Trophoblast cell (in vitro differentiated cells and primary cell): ENCODE results near the gene RASGEF1C.

Experiments
- DNase-seq, 2 donors: peaks; one replicate each; pipeline ENCODE4 v3.0.0-alpha.2; 2016
- H2AFZ ChIP-seq: 2 replicates; pipeline ENCODE4 v1.6.1; 2013; ENCODE audit warnings: low read length, moderate library complexity, mild to moderate bottlenecking; ENCODE audit not compliant: insufficient read depth, poor library complexity
- H2AK5ac ChIP-seq: 2 replicates; pipeline ENCODE4 v1.6.1; 2013; ENCODE audit warnings: mild to moderate bottlenecking, low read length
- H2BK120ac ChIP-seq: 2 replicates; pipeline ENCODE4 v1.6.1; 2013; ENCODE audit warnings: low read length, mild to moderate bottlenecking, moderate library complexity; ENCODE audit not compliant: insufficient read depth, poor library complexity
- H2BK12ac ChIP-seq: 2 replicates; pipeline ENCODE4 v1.6.1; 2013; ENCODE audit warnings: mild to moderate bottlenecking, low read length, moderate library complexity
- H2BK5ac ChIP-seq: 2 replicates; pipeline ENCODE4 v1.6.1; 2013; ENCODE audit warnings: low read length, low read depth, moderate library complexity, mild to moderate bottlenecking; ENCODE audit not compliant: poor library complexity
- H3K14ac ChIP-seq: 2 replicates; pipeline ENCODE4 v1.6.1; 2013; ENCODE audit warnings: mild to moderate bottlenecking, low read length
- H3K18ac ChIP-seq: 2 replicates; pipeline ENCODE4 v1.6.1; 2013; ENCODE audit warnings: mild to moderate bottlenecking, low read length
- H3K23ac ChIP-seq: 2 replicates; pipeline ENCODE4 v1.6.1; 2013; ENCODE audit warnings: low read length
- H3K27ac ChIP-seq: 2 replicates; pipeline ENCODE4 v1.5.1; 2013; ENCODE audit warnings: low read depth, mild to moderate bottlenecking, inconsistent platforms, low read length, moderate library complexity
- H3K27me3 ChIP-seq: 2 replicates; pipeline ENCODE4 v1.6.1; 2013; ENCODE audit warnings: inconsistent platforms, mild to moderate bottlenecking, low read length, moderate library complexity; ENCODE audit not compliant: insufficient read depth
- H3K36me3 ChIP-seq, 2 experiments: 1 replicate in 1 of 2; 2 replicates in 1 of 2; pipeline ENCODE4 v1.6.1; 2013; ENCODE audit warnings: low read length in 2 of 2, mild to moderate bottlenecking in 2 of 2, moderate library complexity in 1 of 2; ENCODE audit not compliant: insufficient read depth in 2 of 2, control insufficient read depth in 1 of 2
- H3K4ac ChIP-seq: 2 replicates; pipeline ENCODE4 v1.6.1; 2013; ENCODE audit warnings: low read depth, mild to moderate bottlenecking, low read length, moderate library complexity
- H3K4me1 ChIP-seq, 2 experiments: 1 replicate in 1 of 2; 2 replicates in 1 of 2; pipeline ENCODE4 v1.6.1; 2013; ENCODE audit warnings: low read length in 2 of 2, mild to moderate bottlenecking in 2 of 2, moderate library complexity in 1 of 2; ENCODE audit not compliant: insufficient read depth in 2 of 2, control insufficient read depth in 1 of 2
- H3K4me2 ChIP-seq: 2 replicates; pipeline ENCODE4 v1.6.1; 2013; ENCODE audit warnings: inconsistent platforms, mild to moderate bottlenecking, low read length, moderate library complexity
- H3K4me3 ChIP-seq: 2 replicates; pipeline ENCODE4 v1.5.1; 2013; ENCODE audit warnings: mild to moderate bottlenecking, low read depth, low read length, inconsistent platforms
- H3K79me1 ChIP-seq: one replicate; pipeline ENCODE4 v1.6.1; 2013; ENCODE audit warnings: low read length
- H3K79me2 ChIP-seq: 2 replicates; pipeline ENCODE4 v1.6.1; 2013; ENCODE audit warnings: low read length, mild to moderate bottlenecking; ENCODE audit not compliant: control insufficient read depth, insufficient read depth, poor library complexity
- H3K9ac ChIP-seq: 2 replicates; pipeline ENCODE4 v1.6.1; 2013; ENCODE audit warnings: mild to moderate bottlenecking, low read length
- H3K9me3 ChIP-seq: 2 replicates; pipeline ENCODE4 v1.6.1; 2013; ENCODE audit warnings: low read depth, mild to moderate bottlenecking, control low read depth, inconsistent platforms, low read length; ENCODE audit not compliant: insufficient read depth
- H4K12ac ChIP-seq: 2 replicates; pipeline ENCODE4 v1.6.1; 2013; ENCODE audit warnings: low read depth, mild to moderate bottlenecking, low read length, moderate library complexity
- H4K8ac ChIP-seq: 2 replicates; pipeline ENCODE4 v1.6.1; 2013; ENCODE audit warnings: low read depth, mild to moderate bottlenecking, low read length, moderate library complexity
- H4K91ac ChIP-seq: one replicate; pipeline ENCODE4 v1.6.1; 2013; ENCODE audit warnings: low read depth, mild to moderate bottlenecking, low read length, moderate library complexity
- WGBS: extraction: QIAGEN DNeasy Blood & Tissue Kit; methylation state at CpG from one replicate; pipeline ENCODE4 v1.1.7; 2013; ENCODE audit warnings: missing lambda C conversion rate; ENCODE audit not compliant: insufficient read length, insufficient coverage; ENCODE audit errors: extremely low coverage; 5-methylcytosine and 5-hydroxymethylcytosine counted together

RASGEF1C gene

GRCh38 chr5:180171568-180172094 is 37.4 kb downstream of the RASGEF1C start:
- no peak overlapping the region for H4K12ac ChIP-seq
- WGBS: no CpG with 5 or more reads among the region's 14 CpGs
- no peaks in the 10 kb centered on the region for H3K9me3 ChIP-seq
- DNase-seq: no peak
- H3K27me3 ChIP-seq: no peaks in the 10 kb centered on the region
- H3K4me2 ChIP-seq: no peak overlapping the region
- no peak overlapping the region for H4K91ac ChIP-seq
- H4K8ac ChIP-seq: no peak overlapping the region
- no peak overlapping the region for H3K9ac ChIP-seq
- H2AK5ac ChIP-seq: no peak overlapping the region
- H3K36me3 ChIP-seq: no peaks in the 10 kb centered on the region
- no peak overlapping the region for H3K23ac ChIP-seq
- H3K79me1 ChIP-seq: no peaks in the 10 kb centered on the region
- H2AFZ ChIP-seq: no peak overlapping the region
- H3K4ac ChIP-seq: no peak overlapping the region
- no peaks in the 10 kb centered on the region for H3K79me2 ChIP-seq
- H3K4me3 ChIP-seq: no peak overlapping the region
- H2BK5ac ChIP-seq: no peak overlapping the region
- no peak overlapping the region for H3K14ac ChIP-seq
- no peaks in the 10 kb centered on the region for H3K4me1 ChIP-seq
- no peak overlapping the region for H2BK12ac ChIP-seq
- H3K27ac ChIP-seq: no peak overlapping the region
- no peak overlapping the region for H3K18ac ChIP-seq
- H2BK120ac ChIP-seq: no peak overlapping the region

DNA sequence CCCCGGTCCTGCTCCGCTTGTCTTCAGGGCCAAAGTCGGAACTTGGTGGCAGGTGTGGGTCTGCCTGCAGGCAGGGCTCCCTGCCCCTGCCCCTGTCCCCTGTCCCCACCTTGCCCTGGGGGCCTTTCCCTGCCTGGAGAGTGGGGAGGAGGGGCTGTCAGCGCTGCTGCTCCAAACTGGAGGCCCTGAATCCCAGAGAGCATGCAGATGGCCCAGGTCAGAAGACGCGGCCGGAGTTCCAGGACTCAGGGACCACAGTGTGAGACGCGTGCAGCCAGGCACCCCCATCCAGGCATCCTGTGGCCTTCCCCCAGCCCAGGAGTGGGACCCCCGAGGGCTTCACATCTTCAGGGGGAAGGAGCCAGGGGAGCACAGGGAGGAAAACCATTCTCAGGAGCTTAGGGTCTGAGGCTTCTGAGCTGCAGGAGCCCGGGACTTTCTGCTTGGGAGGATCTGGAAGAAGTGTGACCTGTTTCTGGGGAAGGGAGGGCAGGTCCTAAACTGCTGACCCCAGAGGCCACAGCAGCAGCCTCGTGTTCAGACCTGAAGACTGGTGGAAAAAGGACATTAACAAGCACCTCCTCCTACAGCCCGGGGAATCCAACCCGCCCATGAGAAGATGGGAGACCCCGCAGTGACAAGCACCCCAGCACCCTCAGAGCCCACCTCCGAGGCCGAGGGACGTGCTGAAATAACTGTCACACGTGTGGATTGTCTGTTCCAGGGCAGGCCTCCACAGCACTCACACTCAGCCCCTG is 38.0 kb downstream of the RASGEF1C start:
- Histone ChIP-seq H3K79me1 (no peaks in the 10 kb centered on the region), H2BK5ac (no peak overlapping the region), H3K14ac (no peak overlapping the region), H3K18ac (no peak overlapping the region), H3K9ac (no peak overlapping the region), H3K4me1 (no peaks in the 10 kb centered on the region), H2BK120ac (no peak overlapping the region), H3K4me3 (no peak overlapping the region), H3K4me2 (no peak overlapping the region), H3K79me2 (no peaks in the 10 kb centered on the region), H2AFZ (no peak overlapping the region), H3K23ac (no peak overlapping the region), H4K8ac (no peak overlapping the region), H2BK12ac (no peak overlapping the region), H4K91ac (no peak overlapping the region), H3K4ac (no peak overlapping the region), H4K12ac (no peak overlapping the region), H3K27me3 (no peaks in the 10 kb centered on the region), H3K9me3 (no peaks in the 10 kb centered on the region), H3K36me3 (no peaks in the 10 kb centered on the region), H3K27ac (no peak overlapping the region), H2AK5ac (no peak overlapping the region)
- WGBS: no CpG with 5 or more reads among the region's 19 CpGs
- DNase-seq: no peak

GRCh38 chr5:180170106-180170809 is 38.8 kb downstream of the RASGEF1C start:
- H3K36me3 ChIP-seq: no peaks in the 10 kb centered on the region
- H4K91ac ChIP-seq: peak overlapping the region; percentile 42
- no peak overlapping the region for H3K4me2 ChIP-seq
- H2BK12ac ChIP-seq: no peak overlapping the region
- no peak overlapping the region for H3K4ac ChIP-seq
- H4K8ac ChIP-seq: no peak overlapping the region
- H4K12ac ChIP-seq: no peak overlapping the region
- no peaks in the 10 kb centered on the region for H3K4me1 ChIP-seq
- no peaks in the 10 kb centered on the region for H3K9me3 ChIP-seq
- no peaks in the 10 kb centered on the region for H3K79me2 ChIP-seq
- H2AFZ ChIP-seq: no peak overlapping the region
- no CpG with 5 or more reads among the region's 32 CpGs for WGBS
- no peak overlapping the region for H3K14ac ChIP-seq
- no peak overlapping the region for H2BK5ac ChIP-seq
- H3K23ac ChIP-seq: no peak overlapping the region
- no peak overlapping the region for H3K27ac ChIP-seq
- no peaks in the 10 kb centered on the region for H3K27me3 ChIP-seq
- no peak overlapping the region for H3K18ac ChIP-seq
- DNase-seq: no peak
- H2BK120ac ChIP-seq: no peak overlapping the region
- no peak overlapping the region for H2AK5ac ChIP-seq
- H3K79me1 ChIP-seq: no peaks in the 10 kb centered on the region
- H3K9ac ChIP-seq: no peak overlapping the region
- no peak overlapping the region for H3K4me3 ChIP-seq

DNA sequence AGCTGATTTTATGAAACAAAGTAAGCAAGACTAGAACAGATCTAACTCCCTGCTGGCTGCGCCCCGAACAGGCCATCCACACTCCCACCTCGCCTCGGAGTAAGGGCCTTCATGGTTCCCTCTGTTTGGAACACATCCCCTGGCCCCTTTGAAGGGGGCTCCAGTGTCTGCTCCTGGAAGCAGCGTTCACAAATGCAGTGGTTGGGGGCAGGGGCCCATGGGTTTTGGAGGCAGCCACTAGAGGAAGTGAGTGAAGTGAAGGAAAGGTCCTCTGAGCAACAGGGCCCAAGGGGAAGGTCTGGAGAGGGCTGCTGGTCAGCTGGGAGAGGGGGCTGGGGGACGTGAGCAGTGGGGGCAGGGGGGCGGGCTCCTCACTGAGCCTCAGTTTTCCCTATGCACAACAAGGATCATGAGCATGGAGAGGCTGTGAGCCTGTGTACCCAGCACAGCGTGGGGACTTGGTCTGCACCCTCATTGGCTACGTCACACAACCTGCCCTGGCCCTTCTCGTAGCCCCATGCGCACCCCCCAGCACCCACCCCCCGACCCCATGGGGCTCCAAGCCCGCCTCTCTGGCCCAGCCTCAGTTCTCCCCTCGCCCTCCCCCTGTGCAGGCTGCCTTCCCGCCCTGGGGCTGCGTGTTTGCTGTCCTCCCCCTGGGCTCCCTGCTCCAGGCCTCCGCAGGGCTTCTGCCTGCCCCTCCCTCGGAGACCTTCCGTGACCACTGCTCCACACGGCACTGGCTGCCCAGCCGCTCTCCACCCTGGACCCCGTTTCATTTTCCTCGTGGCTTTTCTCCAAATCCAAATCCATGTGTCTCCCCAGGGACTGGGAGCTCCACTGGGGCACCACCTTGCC is 39.5 kb downstream of the RASGEF1C start:
- DNase-seq: no peak
- Histone ChIP-seq H3K4me3 (no peak overlapping the region), H3K27me3 (no peaks in the 10 kb centered on the region), H3K79me1 (no peaks in the 10 kb centered on the region), H3K36me3 (no peaks in the 10 kb centered on the region), H3K27ac (no peak overlapping the region), H2BK120ac (no peak overlapping the region), H3K14ac (no peak overlapping the region), H3K4ac (no peak overlapping the region), H3K18ac (no peak overlapping the region), H3K79me2 (no peaks in the 10 kb centered on the region), H3K23ac (no peak overlapping the region), H3K4me2 (no peak overlapping the region), H4K91ac (peak overlapping the region; percentile 42), H2AFZ (no peak overlapping the region), H4K8ac (no peak overlapping the region), H3K4me1 (no peaks in the 10 kb centered on the region), H3K9me3 (no peaks in the 10 kb centered on the region), H3K9ac (no peak overlapping the region), H2BK12ac (no peak overlapping the region), H2AK5ac (no peak overlapping the region), H2BK5ac (no peak overlapping the region), H4K12ac (no peak overlapping the region)
- WGBS: no CpG with 5 or more reads among the region's 23 CpGs
